Kidney epithelial cell (primary cell): ENCODE results near the gene LDB1. TPM values are rescaled to one million over a fixed set of nuclear protein-coding genes. Genes with fewer than 3 reads are reported as not detected.

Experiments used
- DNase-seq: peaks from one replicate; pipeline ENCODE4 v3.0.0-alpha.2; 2010; ENCODE audit warnings: low read depth
- H3K27me3 ChIP-seq: 2 replicates; pipeline ENCODE4 v1.6.0; 2011; ENCODE audit warnings: low read length; ENCODE audit not compliant: control insufficient read depth, insufficient read depth
- H3K36me3 ChIP-seq: 2 replicates; pipeline ENCODE4 v1.5.1; 2011; ENCODE audit warnings: low read length; ENCODE audit not compliant: control insufficient read depth, insufficient read depth
- H3K4me3 ChIP-seq: 2 replicates; pipeline ENCODE4 v1.5.1; 2011; ENCODE audit warnings: low read depth, mild to moderate bottlenecking, control low read depth, low read length
- total RNA-seq: library from RNA; depleted of rRNA; stranded (reverse); fragments of >200 nt; gene quantifications from 2 replicates; pipeline ENCODE4 v1.2.3, GENCODE V29; 2015
- TF ChIP-seq, protein P1 (sequence below): IDR thresholded peaks from 2 replicates; pipeline ENCODE4 v1.5.1; 2011; ENCODE audit warnings: mild to moderate bottlenecking, moderate library complexity, low read length, control low read depth, inconsistent platforms; ENCODE audit not compliant: insufficient read depth, poor library complexity, severe bottlenecking

Gene LDB1
- total RNA-seq, 1 donor from 2014 or later = 46.8 TPM

DNA sequence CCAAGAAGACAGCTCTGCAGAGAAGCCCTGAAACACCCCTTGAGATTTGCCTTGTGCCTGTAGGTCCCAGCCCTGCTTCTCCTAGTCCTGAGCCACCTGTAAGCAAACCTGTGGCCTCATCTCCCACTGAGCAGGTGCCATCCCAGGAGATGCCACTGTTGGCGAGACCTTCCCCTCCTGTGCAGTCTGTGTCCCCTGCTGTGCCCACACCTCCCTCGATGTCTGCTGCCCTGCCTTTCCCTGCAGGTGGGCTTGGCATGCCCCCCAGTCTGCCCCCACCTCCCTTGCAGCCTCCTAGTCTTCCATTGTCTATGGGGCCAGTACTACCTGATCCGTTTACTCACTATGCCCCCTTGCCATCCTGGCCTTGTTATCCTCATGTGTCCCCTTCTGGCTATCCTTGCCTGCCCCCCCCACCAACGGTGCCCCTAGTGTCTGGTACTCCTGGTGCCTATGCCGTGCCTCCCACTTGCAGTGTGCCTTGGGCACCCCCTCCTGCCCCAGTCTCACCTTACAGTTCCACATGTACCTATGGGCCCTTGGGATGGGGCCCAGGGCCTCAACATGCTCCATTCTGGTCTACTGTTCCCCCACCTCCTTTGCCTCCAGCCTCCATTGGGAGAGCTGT, 20.9 kb upstream of the LDB1 start:
- no peaks in the 10 kb centered on the region for H3K27me3 ChIP-seq
- H3K36me3 ChIP-seq = peaks cover 1% of the 10 kb centered on the region
- DNase-seq = no peak
- TF ChIP-seq, protein P1, sequence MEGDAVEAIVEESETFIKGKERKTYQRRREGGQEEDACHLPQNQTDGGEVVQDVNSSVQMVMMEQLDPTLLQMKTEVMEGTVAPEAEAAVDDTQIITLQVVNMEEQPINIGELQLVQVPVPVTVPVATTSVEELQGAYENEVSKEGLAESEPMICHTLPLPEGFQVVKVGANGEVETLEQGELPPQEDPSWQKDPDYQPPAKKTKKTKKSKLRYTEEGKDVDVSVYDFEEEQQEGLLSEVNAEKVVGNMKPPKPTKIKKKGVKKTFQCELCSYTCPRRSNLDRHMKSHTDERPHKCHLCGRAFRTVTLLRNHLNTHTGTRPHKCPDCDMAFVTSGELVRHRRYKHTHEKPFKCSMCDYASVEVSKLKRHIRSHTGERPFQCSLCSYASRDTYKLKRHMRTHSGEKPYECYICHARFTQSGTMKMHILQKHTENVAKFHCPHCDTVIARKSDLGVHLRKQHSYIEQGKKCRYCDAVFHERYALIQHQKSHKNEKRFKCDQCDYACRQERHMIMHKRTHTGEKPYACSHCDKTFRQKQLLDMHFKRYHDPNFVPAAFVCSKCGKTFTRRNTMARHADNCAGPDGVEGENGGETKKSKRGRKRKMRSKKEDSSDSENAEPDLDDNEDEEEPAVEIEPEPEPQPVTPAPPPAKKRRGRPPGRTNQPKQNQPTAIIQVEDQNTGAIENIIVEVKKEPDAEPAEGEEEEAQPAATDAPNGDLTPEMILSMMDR = no peak
- H3K4me3 ChIP-seq = no peak overlapping the region

DNA sequence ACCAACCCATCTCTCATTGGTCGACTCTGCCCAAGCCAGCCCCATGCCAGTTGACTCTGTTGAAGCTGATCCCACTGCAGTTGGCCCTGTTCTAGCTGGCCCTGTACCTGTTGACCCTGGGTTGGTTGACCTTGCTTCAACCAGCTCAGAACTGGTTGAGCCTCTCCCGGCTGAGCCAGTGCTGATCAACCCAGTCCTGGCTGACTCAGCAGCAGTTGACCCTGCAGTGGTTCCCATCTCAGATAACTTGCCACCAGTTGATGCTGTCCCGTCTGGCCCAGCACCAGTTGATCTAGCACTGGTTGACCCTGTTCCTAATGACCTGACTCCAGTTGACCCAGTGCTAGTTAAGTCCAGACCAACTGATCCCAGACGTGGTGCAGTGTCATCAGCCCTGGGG, 20.1 kb upstream of the LDB1 start:
- no peaks in the 10 kb centered on the region for H3K27me3 ChIP-seq
- H3K4me3 ChIP-seq = no peak overlapping the region
- peaks cover 1% of the 10 kb centered on the region for H3K36me3 ChIP-seq
- TF ChIP-seq, protein P1 = no peak
- DNase-seq = no peak

DNA sequence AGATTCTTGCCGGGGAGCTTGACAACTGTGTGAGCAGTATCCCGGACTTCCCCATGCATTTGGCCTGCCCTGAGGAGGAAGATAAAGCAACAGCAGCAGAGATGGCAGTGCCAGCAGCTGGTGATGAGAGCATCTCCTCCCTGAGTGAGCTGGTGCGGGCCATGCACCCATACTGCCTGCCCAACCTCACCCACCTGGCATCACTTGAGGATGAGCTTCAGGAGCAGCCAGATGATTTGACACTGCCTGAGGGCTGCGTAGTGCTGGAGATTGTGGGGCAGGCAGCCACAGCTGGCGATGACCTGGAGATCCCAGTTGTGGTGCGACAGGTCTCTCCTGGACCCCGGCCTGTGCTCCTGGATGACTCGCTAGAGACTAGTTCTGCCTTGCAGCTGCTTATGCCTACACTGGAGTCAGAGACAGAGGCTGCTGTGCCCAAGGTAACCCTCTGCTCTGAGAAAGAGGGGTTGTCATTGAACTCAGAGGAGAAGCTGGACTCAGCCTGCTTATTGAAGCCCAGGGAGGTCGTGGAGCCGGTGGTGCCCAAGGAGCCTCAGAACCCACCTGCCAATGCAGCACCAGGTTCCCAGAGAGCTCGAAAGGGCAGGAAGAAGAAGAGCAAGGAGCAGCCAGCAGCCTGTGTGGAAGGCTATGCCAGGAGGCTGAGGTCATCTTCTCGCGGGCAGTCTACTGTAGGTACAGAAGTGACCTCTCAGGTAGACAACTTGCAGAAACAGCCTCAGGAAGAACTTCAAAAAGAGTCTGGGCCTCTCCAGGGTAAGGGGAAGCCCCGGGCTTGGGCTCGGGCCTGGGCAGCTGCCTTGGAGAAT, 19.3 kb upstream of the LDB1 start:
- Histone ChIP-seq H3K36me3 (peaks cover 1% of the 10 kb centered on the region), H3K4me3 (no peak overlapping the region), H3K27me3 (no peaks in the 10 kb centered on the region)
- DNase-seq = no peak
- TF ChIP-seq, protein P1 = no peak

DNA sequence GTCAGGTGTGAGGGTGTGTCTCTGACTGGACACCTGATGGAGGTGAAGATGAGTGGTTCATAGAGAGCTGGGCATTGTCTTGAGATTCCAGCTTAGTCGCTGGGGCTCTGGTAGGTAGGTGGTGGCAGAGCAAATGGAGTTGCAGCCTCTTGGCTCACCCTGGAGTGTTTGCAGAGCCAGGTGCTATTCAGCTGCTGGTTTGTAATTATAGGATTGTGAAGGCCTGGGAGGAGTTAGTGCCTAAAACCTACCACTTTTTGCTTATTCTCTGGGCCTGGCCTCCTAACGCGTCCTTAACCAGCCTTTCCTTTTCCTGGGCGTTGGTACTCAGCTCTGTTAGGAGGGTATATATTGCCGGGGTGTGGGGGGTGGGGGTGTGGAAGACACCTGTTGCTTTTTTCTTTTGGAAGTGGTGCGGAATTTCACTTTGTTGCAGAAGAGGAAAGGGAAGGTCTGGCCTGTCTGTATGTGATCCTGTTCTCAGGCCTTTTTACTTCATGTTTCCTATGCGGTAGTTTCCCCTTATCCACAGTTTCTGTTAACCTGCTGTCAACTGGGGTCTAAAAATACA, 15.9 kb upstream of the LDB1 start:
- H3K27me3 ChIP-seq = no peaks in the 10 kb centered on the region
- no peaks in the 10 kb centered on the region for H3K36me3 ChIP-seq
- no peak for DNase-seq
- TF ChIP-seq, protein P1 = no peak
- no peak overlapping the region for H3K4me3 ChIP-seq

DNA sequence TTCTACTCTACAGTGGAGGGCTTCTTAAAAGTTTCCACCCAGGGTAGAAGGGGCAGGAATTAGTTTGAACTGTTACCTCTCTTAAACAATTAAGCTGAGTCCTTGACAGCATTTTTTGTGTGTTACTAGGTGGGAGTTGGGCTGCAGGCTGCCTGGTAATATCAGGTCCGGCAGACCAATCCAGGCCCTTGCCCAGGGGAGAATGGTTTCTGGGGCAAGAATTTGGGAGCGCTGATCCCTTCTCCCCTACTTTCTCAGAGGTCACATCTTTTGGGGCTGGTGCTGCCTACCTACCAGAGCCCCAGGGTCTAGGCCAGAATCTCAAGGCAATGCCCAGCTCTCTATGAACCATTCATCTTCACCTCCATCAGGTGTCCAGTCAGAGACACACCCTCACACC, 14.2 kb upstream of the LDB1 start:
- no peak for DNase-seq
- Histone ChIP-seq H3K36me3 (no peaks in the 10 kb centered on the region), H3K4me3 (peak overlapping the region; percentile 95), H3K27me3 (no peaks in the 10 kb centered on the region)
- TF ChIP-seq, protein P1 = no peak
